ENCODE results near the gene PPM1M. TPM values are rescaled to one million over a fixed set of nuclear protein-coding genes. Genes with fewer than 3 reads are reported as not detected.
"Not testable (repeated sequence)": the region's sequence is repeated elsewhere in the genome, so short reads cannot be mapped to it uniquely, and the experiment has no call there.

Gene PPM1M
- total and polyA plus RNA-seq, 2 experiments from 2014 or later = 2.2 to 4.0 TPM

DNA sequence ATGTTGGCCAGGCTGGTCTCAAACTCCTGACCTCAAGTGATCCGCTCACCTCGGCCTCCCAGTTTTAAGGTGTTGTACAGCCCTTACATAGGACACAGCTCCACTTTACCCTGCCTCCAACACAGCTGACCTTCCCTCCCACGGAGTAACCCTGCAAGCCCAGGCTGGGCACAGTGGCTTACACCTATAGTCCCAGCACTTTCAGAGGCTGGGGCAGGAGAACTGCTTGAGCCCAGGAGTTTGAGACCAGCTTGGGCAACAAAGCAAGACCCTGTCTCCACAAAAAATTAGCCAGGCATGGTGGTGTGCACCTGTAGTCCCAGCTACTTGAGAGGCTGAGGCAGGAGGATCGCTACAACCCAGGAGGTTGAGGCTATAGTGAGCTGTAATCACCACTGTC, 38.5 kb downstream of the PPM1M start:
- H3K36me3 Mint-ChIP-seq (ENCODE audit: low read depth) = not testable (repeated sequence)

DNA sequence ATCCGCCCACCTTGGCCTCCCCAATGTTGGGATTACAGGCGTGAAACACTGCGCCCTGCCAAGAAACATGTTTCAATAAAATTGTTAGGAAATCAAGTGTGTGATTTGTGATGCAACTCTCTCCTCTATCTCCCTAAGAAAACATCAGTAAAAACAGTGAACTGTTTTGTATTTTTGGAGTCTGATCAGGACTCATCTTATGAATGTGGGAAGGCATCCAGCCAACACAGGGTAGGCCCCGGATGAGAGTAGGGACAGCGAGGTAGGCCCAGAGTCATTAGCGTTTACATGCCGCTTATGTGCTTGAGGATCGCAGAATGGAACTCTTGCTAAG, 41.2 kb downstream of the PPM1M start:
- Histone ChIP-seq H3K27ac (ENCODE audit: low read depth) (peak overlapping the region; percentile 96), H3F3A (replicated peaks; ENCODE audit: low read depth) (peaks cover 9% of the 10 kb centered on the region), H3K4me1 (ENCODE audit: insufficient read depth) (peaks cover 13% of the 10 kb centered on the region; the same call in 1 of the 2 replicates), H3K4me3 (peak overlapping the region; percentile 95), H3K4me2 (peak overlapping the region; percentile 93), H3K9me2 (ENCODE audit: insufficient read depth) (no peaks in the 10 kb centered on the region), H3K36me3 (ENCODE audit: insufficient read depth) (no peaks in the 10 kb centered on the region), H4K20me1 (replicated peaks; ENCODE audit: insufficient read depth) (no peaks in the 10 kb centered on the region), H3K79me2 (replicated peaks; ENCODE audit: insufficient read depth) (peaks cover 7% of the 10 kb centered on the region; the same call in 1 of the 2 replicates), H2AFZ (peak overlapping the region; percentile 90; the same call in 1 of the 2 replicates), H3K27me3 (ENCODE audit: insufficient read depth) (no peaks in the 10 kb centered on the region)
- ATAC-seq (peak; percentile 2; the same call in 1 of the 3 replicates), DNase-seq (ENCODE audit: low spot score) (no peak)
- Mint-ChIP-seq H3K4me3 (peak overlapping the region; percentile 99), H3K9me3 (no peaks in the 10 kb centered on the region), H3K36me3 (ENCODE audit: low read depth) (no peaks in the 10 kb centered on the region; the same call in 2 of the 3 replicates), H3K27ac (peak overlapping the region; percentile 100), H3K4me1 (peaks cover 9% of the 10 kb centered on the region), H3K27me3 (ENCODE audit: insufficient read depth, low read depth, poor library complexity) (peaks cover 11% of the 10 kb centered on the region)
- TF ChIP-seq REST (IDR thresholded peaks at IDR 0.05; ENCODE audit: unreplicated experiment) (no peak), ZNF114 (CRISPR knock-in tag; IDR thresholded peaks at IDR 0.05) (no peak), CREB1 (CRISPR knock-in tag; IDR thresholded peaks at IDR 0.05; ENCODE audit: low read depth) (no peak), ETS1 (IDR thresholded peaks at IDR 0.05) (no peak), POLR2AphosphoS5 (IDR thresholded peaks at IDR 0.05; ENCODE audit: low read depth) (no peak)

More for the DNA sequence above, 38.5 kb downstream of the PPM1M start:
- Mint-ChIP-seq H3K4me1 (peaks cover 11% of the 10 kb centered on the region), H3K27me3 (ENCODE audit: insufficient read depth, low read depth, poor library complexity) (peaks cover 10% of the 10 kb centered on the region)
- H3K9me2 ChIP-seq (ENCODE audit: insufficient read depth); H3K27ac ChIP-seq (ENCODE audit: low read depth); H3K36me3 ChIP-seq (ENCODE audit: insufficient read depth); H3K79me2 ChIP-seq (replicated peaks; ENCODE audit: insufficient read depth); H3K27ac Mint-ChIP-seq; H2AFZ ChIP-seq; H3K4me3 ChIP-seq; H3K9me3 Mint-ChIP-seq; H3K4me3 Mint-ChIP-seq; H3K27me3 ChIP-seq (ENCODE audit: insufficient read depth); DNase-seq (ENCODE audit: low spot score); H4K20me1 ChIP-seq (replicated peaks; ENCODE audit: insufficient read depth); ATAC-seq; H3K4me2 ChIP-seq: not testable (repeated sequence)
- Histone ChIP-seq H3K4me1 (ENCODE audit: insufficient read depth) (peaks cover 19% of the 10 kb centered on the region; the same call in 1 of the 2 replicates), H3F3A (replicated peaks; ENCODE audit: low read depth) (peaks cover 14% of the 10 kb centered on the region)

- no peaks in the 10 kb centered on the region for H3K27me3 ChIP-seq (ENCODE audit: insufficient read depth)
- ATAC-seq = no peak
- H3K9me2 ChIP-seq (ENCODE audit: insufficient read depth) = no peaks in the 10 kb centered on the region
- H3K4me3 ChIP-seq = peak overlapping the region; percentile 95
- no peak overlapping the region for H2AFZ ChIP-seq
- peaks cover 9% of the 10 kb centered on the region for H3F3A ChIP-seq (replicated peaks; ENCODE audit: low read depth)
- H3K36me3 ChIP-seq (ENCODE audit: insufficient read depth) = no peaks in the 10 kb centered on the region
- H3K4me1 Mint-ChIP-seq = peaks cover 9% of the 10 kb centered on the region
- peaks cover 11% of the 10 kb centered on the region for H3K27me3 Mint-ChIP-seq (ENCODE audit: insufficient read depth, low read depth, poor library complexity)
- H3K4me3 Mint-ChIP-seq = peak overlapping the region; percentile 99
- H3K9me3 Mint-ChIP-seq = no peaks in the 10 kb centered on the region
- DNase-seq (ENCODE audit: low spot score) = no peak
- H3K36me3 Mint-ChIP-seq (ENCODE audit: low read depth) = no peaks in the 10 kb centered on the region; the same call in 2 of the 3 replicates
- no peak overlapping the region; the same call in 1 of the 2 replicates for H3K27ac ChIP-seq (ENCODE audit: low read depth)
- H3K4me1 ChIP-seq (ENCODE audit: insufficient read depth) = peaks cover 13% of the 10 kb centered on the region; the same call in 1 of the 2 replicates
- H3K4me2 ChIP-seq = peak overlapping the region; percentile 93
- no peaks in the 10 kb centered on the region for H4K20me1 ChIP-seq (replicated peaks; ENCODE audit: insufficient read depth)
- H3K79me2 ChIP-seq (replicated peaks; ENCODE audit: insufficient read depth) = peaks cover 7% of the 10 kb centered on the region; the same call in 1 of the 2 replicates
- no peak overlapping the region for H3K27ac Mint-ChIP-seq
- TF ChIP-seq CREB1 (CRISPR knock-in tag; IDR thresholded peaks at IDR 0.05; ENCODE audit: low read depth) (no peak), STAT1 (IDR thresholded peaks at IDR 0.05; ENCODE audit: unreplicated experiment) (no peak), ZNF331 (CRISPR knock-in tag; IDR thresholded peaks at IDR 0.05; ENCODE audit: low read depth) (no peak), CTCF (conservative IDR thresholded peaks at IDR 0.05; ENCODE audit: low read depth in 2 of 2) (no peak), JUNB (IDR thresholded peaks at IDR 0.05; ENCODE audit: unreplicated experiment) (no peak), ZNF114 (CRISPR knock-in tag; IDR thresholded peaks at IDR 0.05) (no peak), EZH2phosphoT487 (IDR thresholded peaks at IDR 0.05; ENCODE audit: unreplicated experiment) (no peak), EZH2 (IDR thresholded peaks at IDR 0.05; ENCODE audit: low read depth, unreplicated experiment) (no peak), NANOG (IDR thresholded peaks at IDR 0.05; ENCODE audit: borderline replicate concordance) (no peak)
Measured at GRCh38 chr3:52288674-52289073, 43.1 kb downstream of the PPM1M start.

All from GM23338 (cell line).